K562 (cell line): Measurements from ENCODE around the gene PIGQ. TPM values are rescaled to one million over a fixed set of nuclear protein-coding genes. Genes with fewer than 3 reads are reported as not detected.

Experiments
- ATAC-seq: fragments of 200-7000 bp; cut with Tn5 transposase; 3 replicates; pipeline ENCODE4 v1.9.1; 2020; ENCODE audit warnings: moderate library complexity
- BruUV-seq: library from RNA; stranded (reverse); fragments of 400-500 nt; replicated peaks from 2 replicates; lab custom pipeline; 2021; lab: Mats Ljungman, UMichigan
- CTCF ChIA-PET: fragments of 300-600 bp; formaldehyde crosslinking; extraction: SDS; loops from one replicate; lab custom pipeline; 2021; ENCODE audit warnings: low intra/inter-chr PET ratio; lab: Yijun Ruan, JAX
- POLR2A ChIA-PET: fragments of 300-600, 350-650 bp; sonication (Branson Sonifier 250); formaldehyde crosslinking; extraction: SDS; loops from one replicate; lab custom pipeline; 2021; ENCODE audit warnings: antibody characterized with exemption, inconsistent platforms; lab: Yijun Ruan, JAX
- DNase-seq, 4 experiments: peaks; one replicate each; pipeline versions ENCODE4 v3.0.0 to v3.0.0-alpha.2; 2011 to 2018; ENCODE audit warnings: low spot score in 3 of 4, mixed read lengths in 3 of 4; ENCODE audit errors: extremely low read depth in 1 of 4
- FAIRE-seq: peaks from 2 replicates; lab custom pipeline; 2011; peaks lifted over from hg19 to GRCh38; lab: Jason Lieb, UNC
- H2AFZ ChIP-seq: 2 replicates; pipeline ENCODE4 v1.6.0; 2011; ENCODE audit warnings: low read depth, low read length, control low read depth, inconsistent platforms
- H3K27ac ChIP-seq: fragments of 200-600 bp; 3 replicates; pipeline ENCODE4 v1.8.0; 2011; ENCODE audit warnings: low read depth, mild to moderate bottlenecking, control low read depth, inconsistent platforms, low read length, moderate library complexity, mixed read lengths; ENCODE audit errors: extremely low read depth
- H3K27me3 ChIP-seq, 2 experiments: fragments of 300-600 bp in 1 of 2; 2 replicates in 1 of 2; 3 replicates in 1 of 2; pipeline versions ENCODE4 v1.6.0 to v1.8.0; 2011; ENCODE audit warnings: inconsistent platforms in 2 of 2, low read length in 2 of 2, mild to moderate bottlenecking in 1 of 2, mixed read lengths in 1 of 2, moderate library complexity in 1 of 2; ENCODE audit not compliant: control insufficient read depth in 2 of 2, insufficient read depth in 2 of 2
- H3K36me3 ChIP-seq: fragments of 300-600 bp; 3 replicates; pipeline ENCODE4 v1.8.0; 2011; ENCODE audit warnings: mild to moderate bottlenecking, low read length, inconsistent platforms; ENCODE audit not compliant: control insufficient read depth, insufficient read depth
- H3K4me1 ChIP-seq, 2 experiments: fragments of 200-600 bp in 1 of 2; replicated peaks in 1 of 2; 2 replicates in 1 of 2; 3 replicates in 1 of 2; pipeline versions ENCODE4 v1.5.1 to v1.8.0; 2011; ENCODE audit warnings: inconsistent platforms in 2 of 2, low read length in 2 of 2, mild to moderate bottlenecking in 1 of 2, mixed read lengths in 1 of 2, moderate library complexity in 1 of 2; ENCODE audit not compliant: control insufficient read depth in 2 of 2, insufficient read depth in 2 of 2
- H3K4me2 ChIP-seq: 2 replicates; pipeline ENCODE4 v1.6.1; 2011; ENCODE audit warnings: low read length, control low read depth, inconsistent platforms, mixed read lengths; ENCODE audit not compliant: insufficient read depth
- H3K4me3 ChIP-seq: fragments of 200-600 bp; sonication (generic), shearing (Covaris generic); 2 replicates; pipeline ENCODE4 v1.5.1; 2016; ENCODE audit warnings: control low read depth, inconsistent platforms
- H3K79me2 ChIP-seq: fragments of 200-600 bp; 3 replicates; pipeline ENCODE4 v1.8.0; 2011; ENCODE audit warnings: low read length, inconsistent platforms; ENCODE audit not compliant: control insufficient read depth, insufficient read depth
- H3K9ac ChIP-seq, 2 experiments: 2 replicates each; pipeline versions ENCODE4 v1.6.0 to v1.6.1; 2011; ENCODE audit warnings: low read depth in 2 of 2, low read length in 2 of 2, control low read depth in 1 of 2, inconsistent platforms in 1 of 2, mild to moderate bottlenecking in 1 of 2, mixed read lengths in 1 of 2; ENCODE audit not compliant: insufficient read depth in 1 of 2
- H3K9me1 ChIP-seq: one replicate; pipeline ENCODE4 v1.6.0; 2011; ENCODE audit warnings: inconsistent platforms, mild to moderate bottlenecking, low read length, moderate library complexity; ENCODE audit not compliant: control insufficient read depth, insufficient read depth
- H3K9me3 ChIP-seq: replicated peaks from 2 replicates; pipeline ENCODE4 v1.5.1; 2011; ENCODE audit warnings: low read depth, low read length, inconsistent platforms; ENCODE audit not compliant: control insufficient read depth, insufficient read depth
- H4K20me1 ChIP-seq: replicated peaks from 2 replicates; pipeline ENCODE4 v1.6.1; 2011; ENCODE audit warnings: low read length, inconsistent platforms, mixed read lengths; ENCODE audit not compliant: control insufficient read depth, insufficient read depth
- HES1 ChIP-seq: fragments of 450-650 bp; IDR thresholded peaks from 2 replicates; pipeline ENCODE4 v1.6.1; 2016; ENCODE audit warnings: low read depth, mild to moderate bottlenecking, moderate library complexity
- POLR2G ChIP-seq: fragments of 200-400 bp; formaldehyde crosslinking; IDR thresholded peaks from 2 replicates; pipeline ENCODE4 v1.6.1; 2017; ENCODE audit warnings: low read depth, mild to moderate bottlenecking, antibody characterized with exemption, low read length, moderate library complexity
- TAF7 ChIP-seq: fragments of 450-650 bp; IDR thresholded peaks from 2 replicates; pipeline ENCODE4 v1.6.1; 2016; ENCODE audit warnings: missing genetic modification characterization, missing compliant biosample characterization
- ZNF175 ChIP-seq: fragments of 200-800 bp; sonication (Bioruptor generic); IDR thresholded peaks from 2 replicates; pipeline ENCODE4 v1.6.1; 2016; ENCODE audit warnings: low read depth, mild to moderate bottlenecking, missing genetic modification characterization, missing compliant biosample characterization
- ZNF316 ChIP-seq: fragments of 450-650 bp; IDR thresholded peaks from 2 replicates; pipeline ENCODE4 v1.6.1; 2016
- ZNF41 ChIP-seq: fragments of 250-450 bp; sonication (Bioruptor Pico); conservative IDR thresholded peaks from 2 replicates; pipeline ENCODE4 v1.4.0; 2020; ENCODE audit warnings: mild to moderate bottlenecking
- ZNF740 ChIP-seq, 3 experiments: fragments of 200-800 bp in 1 of 3; sonication (Bioruptor generic) in 1 of 3; sonication (generic) in 1 of 3; formaldehyde crosslinking in 1 of 3; IDR thresholded peaks; 2 replicates each; pipeline versions ENCODE4 v1.6.1 to v1.8.0; 2016 to 2022; ENCODE audit warnings: mild to moderate bottlenecking in 2 of 3, missing compliant biosample characterization in 2 of 3, missing genetic modification characterization in 2 of 3, missing genetic modification reagents in 1 of 3
- WGBS: fragments of 100-300 bp; shearing (Covaris generic); methylation state at CpG from one replicate; pipeline ENCODE4 v1.1.6; 2016; ENCODE audit warnings: low coverage, mixed read lengths; ENCODE audit not compliant: insufficient coverage; ENCODE audit errors: missing lambda C conversion rate; 5-methylcytosine and 5-hydroxymethylcytosine counted together
- in situ Hi-C: fragments of 300-500 bp; cut with MboI; formaldehyde crosslinking; loops from 4 replicates; pipeline ENCODE4 v1.15.0; 2018; ENCODE audit warnings: inconsistent platforms, mixed read lengths
- intact Hi-C: fragments of 100-400 bp; cut with micrococcal nuclease; formaldehyde crosslinking; loops from 2 replicates; pipeline ENCODE4 v1.14.2; 2022
- polyA plus RNA-seq, 8 experiments: library from polyadenylated mRNA; depleted of rRNA in 4 of 8; stranded (reverse) in 5 of 8; unstranded in 3 of 8; fragments of >200 nt; fragmentation: Nextera tagmentation in 2 of 8; fragmentation: Illumina TruSeq in 1 of 8; extraction: Ambion mirVana in 2 of 8; extraction: Trizol in 1 of 8; gene quantifications; 2 replicates each; pipeline versions ENCODE4 v1.2.1 to v1.2.3, GENCODE V29; 2011 to 2014; ENCODE audit warnings: inconsistent platforms in 1 of 8, missing spikeins in 1 of 8
- total RNA-seq, 7 experiments: library from RNA; depleted of rRNA in 6 of 7; stranded (reverse); fragments of >200 nt in 6 of 7; fragmentation: Illumina TruSeq in 2 of 7; extraction: Trizol in 2 of 7; gene quantifications; 2 replicates each; pipeline versions ENCODE4 v1.2.1 to v1.2.3, GENCODE V29; 2011 to 2021; ENCODE audit warnings: low replicate concordance in 1 of 7
- TF ChIP-seq, protein P1 (sequence below): sonication (generic); formaldehyde crosslinking; IDR thresholded peaks from 2 replicates; pipeline ENCODE4 v1.9.0; 2022; ENCODE audit warnings: mild to moderate bottlenecking, missing genetic modification reagents

The PIGQ gene
- total and polyA plus RNA-seq, 9 of the 15 experiments (the other 6 are each of a cell fraction or from before 2014, with no cell fraction given) = 0.20 to 49.6 (median 11.7) TPM

DNA sequence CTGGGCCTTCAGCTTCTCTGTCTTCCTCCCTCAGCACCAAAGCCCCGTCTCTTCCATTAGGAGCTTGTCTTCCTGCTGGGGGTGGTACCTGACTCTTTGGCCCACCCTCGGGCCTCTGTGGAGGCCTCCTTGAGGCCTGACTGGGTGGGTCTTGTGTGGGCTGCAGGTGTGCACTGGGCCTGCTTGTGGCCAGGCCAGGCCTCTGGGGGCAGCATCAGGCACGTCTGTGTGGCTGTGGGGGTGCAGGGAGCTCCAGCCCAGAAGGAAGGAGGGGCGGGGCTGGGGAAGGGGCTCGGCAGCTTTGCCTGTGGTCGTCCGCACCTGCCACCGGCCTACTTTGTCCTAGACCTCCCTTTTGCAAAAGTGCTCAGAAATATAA lies 7.0 kb downstream of the PIGQ start (continued):
- TF ChIP-seq ZNF740 (CRISPR knock-in tag; IDR thresholded peaks at IDR 0.05) = peak; percentile 92
- TF ChIP-seq ZNF740 (tag; IDR thresholded peaks at IDR 0.05) = no peak
- TF ChIP-seq HES1 = no peak
- no peak for TF ChIP-seq ZNF175 (CRISPR knock-in tag)
- no peak for TF ChIP-seq TAF7
- TF ChIP-seq ZNF316 = no peak

GRCh38 chr16:577796-578195 lies 8.0 kb downstream of the PIGQ start:
- POLR2A ChIA-PET = interaction anchor here (0.8 to 2.0 kb wide), 2 partner anchors 11 to 189 kb away, joined by 3 to 6 read pairs; no protein-coding TSS in a partner anchor
- Histone ChIP-seq H2AFZ (no peak overlapping the region), H3K4me2 (no peak overlapping the region), H3K9ac (peak overlapping the region in 1 of 2 experiments; percentile 4; a peak in 1 of 4 replicates), H3K9me3 (no peaks in the 10 kb centered on the region), H3K36me3 (peaks cover 26% of the 10 kb centered on the region; the same call in 2 of the 3 replicates), H4K20me1 (peaks cover 10% of the 10 kb centered on the region), H3K4me1 (peaks cover 0 to 87% of the 10 kb centered on the region in 2 experiments; a peak in 4 of 5 replicates), H3K4me3 (no peak overlapping the region), H3K9me1 (peaks cover 3% of the 10 kb centered on the region), H3K79me2 (no peaks in the 10 kb centered on the region), H3K27ac (no peak overlapping the region), H3K27me3 (no peaks in the 10 kb centered on the region)
- intact Hi-C loops (loop anchor here (5.0 kb wide), 1 partner anchor 90 kb away; the partner anchor contains the start of gene RHOT2), in situ Hi-C loops (loop anchor here (5.0 kb wide), 1 partner anchor 90 kb away; the partner anchor contains the start of gene RHOT2)
- FAIRE-seq = no peak
- ATAC-seq = no peak
- CTCF ChIA-PET = no interaction called here
- TF ChIP-seq POLR2G (peak; percentile 19), ZNF41 (no peak)
- TF ChIP-seq, protein P1, sequence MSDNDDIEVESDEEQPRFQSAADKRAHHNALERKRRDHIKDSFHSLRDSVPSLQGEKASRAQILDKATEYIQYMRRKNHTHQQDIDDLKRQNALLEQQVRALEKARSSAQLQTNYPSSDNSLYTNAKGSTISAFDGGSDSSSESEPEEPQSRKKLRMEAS = 0 out of 2 replicates have a peak, but pooled peaks have one; percentile 6
- DNase-seq = no peak
- no TSS peak for BruUV-seq
- 91% methylated on average over 13 of the region's 13 CpGs for WGBS
